MM.1S (cell line): Measurements from ENCODE around the gene VEGFA.

Experiments used
- CTCF ChIP-seq: fragments of 300-600 bp; sonication (generic); IDR thresholded peaks from 2 replicates; pipeline ENCODE4 v1.5.1; 2016; ENCODE audit warnings: antibody characterized with exemption, low read length, mixed read lengths
- EZH2 ChIP-seq: fragments of 300-600 bp; sonication (generic); optimal IDR thresholded peaks from 2 replicates; pipeline ENCODE3; 2017; ENCODE audit warnings: low read depth, mild to moderate bottlenecking, antibody characterized with exemption, low read length, mixed read lengths
- EZH2phosphoT487 ChIP-seq: fragments of 300-600 bp; sonication (generic); IDR thresholded peaks from 2 replicates; pipeline ENCODE4 v1.6.1; 2018; ENCODE audit warnings: antibody characterized with exemption, low read length

DNA sequence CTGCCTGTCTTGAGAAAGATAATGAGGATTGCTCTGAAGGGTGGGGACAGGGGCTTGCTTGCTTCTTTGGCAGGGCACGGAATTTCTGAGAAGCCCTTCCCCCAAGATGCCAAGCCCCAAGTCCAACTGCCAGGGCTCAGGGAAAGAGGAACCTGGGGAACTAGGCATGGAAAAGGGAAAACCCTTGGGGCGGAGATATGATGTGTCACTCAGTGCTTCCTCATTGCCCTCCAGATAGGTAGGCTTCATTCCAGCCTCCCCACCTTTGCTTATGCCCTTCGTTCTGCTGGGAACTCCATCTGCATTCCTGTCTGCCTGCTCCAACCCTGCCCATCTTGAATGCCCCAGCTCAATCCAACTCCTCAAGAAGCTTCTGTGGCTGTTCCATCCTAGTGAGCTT, 61.2 kb downstream of the VEGFA start:
- TF ChIP-seq CTCF: no peak
- no peak for TF ChIP-seq EZH2
- no peak for TF ChIP-seq EZH2phosphoT487
